Kidney tubule cell (primary cell): ENCODE data around the gene GLP1R.

Experiments used
- DNase-seq: peaks from one replicate; pipeline ENCODE4 v3.0.0-alpha.2; 2018; ENCODE audit warnings: low spot score

The GLP1R gene

GRCh38 chr6:39048481-39049399 is at the start of gene GLP1R:
Gene GLP1R (plus strand): TSS chr6:39048781. CDS start chr6:39048841, 60 bp downstream.
- no peak for DNase-seq

GRCh38 chr6:39003072-39003471 is 45.5 kb upstream of the GLP1R start:
- peak; percentile 9 for DNase-seq

- no peak for DNase-seq
Observed at GRCh38 chr6:39003492-39003891, 45.1 kb upstream of the GLP1R start.

- DNase-seq = no peak
Observed at GRCh38 chr6:39004801-39005200, 43.8 kb upstream of the GLP1R start.

- DNase-seq = no peak
Observed at GRCh38 chr6:39005774-39006173, 42.8 kb upstream of the GLP1R start.

GRCh38 chr6:39007575-39007974 is 41.0 kb upstream of the GLP1R start:
- DNase-seq = no peak

GRCh38 chr6:39008737-39009136 is 39.8 kb upstream of the GLP1R start:
- DNase-seq = no peak

GRCh38 chr6:39009476-39009875 is 39.1 kb upstream of the GLP1R start:
- DNase-seq = no peak

GRCh38 chr6:39016839-39017546 is 31.6 kb upstream of the GLP1R start:
- DNase-seq = no peak

- no peak for DNase-seq
Observed at GRCh38 chr6:39017547-39017880, 31.1 kb upstream of the GLP1R start.

- no peak for DNase-seq
Observed at GRCh38 chr6:39018103-39018502, 30.5 kb upstream of the GLP1R start.

- no peak for DNase-seq
Observed at GRCh38 chr6:39020136-39020535, 28.4 kb upstream of the GLP1R start.

- no peak for DNase-seq
Observed at GRCh38 chr6:39021041-39021440, 27.5 kb upstream of the GLP1R start.

GRCh38 chr6:39021779-39022178 is 26.8 kb upstream of the GLP1R start:
- DNase-seq = no peak

- DNase-seq = no peak
Observed at GRCh38 chr6:39026175-39026574, 22.4 kb upstream of the GLP1R start.

GRCh38 chr6:39029156-39030011 is 19.2 kb upstream of the GLP1R start:
- DNase-seq = peak; percentile 17

GRCh38 chr6:39035681-39036080 is 12.9 kb upstream of the GLP1R start:
- DNase-seq = no peak

GRCh38 chr6:39037082-39037508 is 11.5 kb upstream of the GLP1R start:
- DNase-seq = no peak

GRCh38 chr6:39037707-39038106 is 10.9 kb upstream of the GLP1R start:
- DNase-seq = no peak

- DNase-seq = peak; percentile 14
Observed at GRCh38 chr6:39040080-39040673, 8.4 kb upstream of the GLP1R start.

- no peak for DNase-seq
Observed at GRCh38 chr6:39041072-39041471, 7.5 kb upstream of the GLP1R start.

GRCh38 chr6:39043776-39044175 is 4.8 kb upstream of the GLP1R start:
- DNase-seq = no peak
